GM20000 (cell line): Measurements from ENCODE around the gene DNAJC2.
"Not testable (repeated sequence)": the region's sequence is repeated elsewhere in the genome, so short reads cannot be mapped to it uniquely, and the experiment has no call there.

Source experiments
- DNase-seq: peaks from one replicate; pipeline ENCODE4 v3.0.0; 2012; ENCODE audit warnings: low spot score
- CTCF ChIP-seq: IDR thresholded peaks from 2 replicates; pipeline ENCODE4 v1.5.1; 2012; ENCODE audit warnings: mild to moderate bottlenecking, control low read depth; ENCODE audit errors: extremely low read depth, missing control alignments

The DNAJC2 gene

GRCh38 chr7:103301441-103301840 is 43.1 kb downstream of the DNAJC2 start:
- no peak for DNase-seq
- no peak for TF ChIP-seq CTCF

GRCh38 chr7:103299660-103300059 is 44.9 kb downstream of the DNAJC2 start:
- no peak for DNase-seq
- TF ChIP-seq CTCF = no peak

- TF ChIP-seq CTCF = no peak
- no peak for DNase-seq
Measured at GRCh38 chr7:103297837-103298179, 46.8 kb downstream of the DNAJC2 start.

GRCh38 chr7:103296901-103297836 is 47.4 kb downstream of the DNAJC2 start, which contains the start of gene PMPCB:
PMPCB (plus strand) TSS chr7:103297435; CDS start chr7:103297460, 25 bp downstream.
- TF ChIP-seq CTCF = peak; percentile 89
- peak; percentile 92 for DNase-seq

GRCh38 chr7:103293526-103293925 is 51.0 kb downstream of the DNAJC2 start:
- no peak for TF ChIP-seq CTCF
- DNase-seq = no peak

GRCh38 chr7:103292122-103292521 is 52.4 kb downstream of the DNAJC2 start:
- no peak for TF ChIP-seq CTCF
- no peak for DNase-seq

- not testable (repeated sequence) for DNase-seq
Measured at GRCh38 chr7:103282802-103283427, 61.7 kb downstream of the DNAJC2 start.

- not testable (repeated sequence) for DNase-seq
Measured at GRCh38 chr7:103280803-103281155, 63.8 kb downstream of the DNAJC2 start.

GRCh38 chr7:103279963-103280802 is 64.4 kb downstream of the DNAJC2 start:
- DNase-seq = peak; percentile 52

- DNase-seq = not testable (repeated sequence)
Measured at GRCh38 chr7:103279636-103279962, 65.0 kb downstream of the DNAJC2 start.

GRCh38 chr7:103278195-103278594 is 66.4 kb downstream of the DNAJC2 start:
- not testable (repeated sequence) for DNase-seq

GRCh38 chr7:103274867-103275266 is 69.7 kb downstream of the DNAJC2 start:
- not testable (repeated sequence) for DNase-seq
